Vagina (tissue), 2 donors: ENCODE data around the gene KCNIP4. TPM values are rescaled to one million over a fixed set of nuclear protein-coding genes. Genes with fewer than 3 reads are reported as not detected.

ENCODE experiments used
- DNase-seq, 2 donors: peaks; one replicate each; pipeline ENCODE4 v3.0.0-alpha.2; 2017; ENCODE audit errors: extremely low spot score in 2 of 2
- H3K27ac ChIP-seq: fragments of 200-600 bp; sonication (generic); one replicate; pipeline ENCODE4 v1.5.1; 2019
- H3K27me3 ChIP-seq: fragments of 200-600 bp; sonication (generic); one replicate; pipeline ENCODE4 v1.5.1; 2019
- H3K36me3 ChIP-seq, 2 donors: fragments of 200-600 bp; sonication (generic); one replicate each; pipeline ENCODE4 v1.5.1; 2017 to 2019
- H3K4me1 ChIP-seq: fragments of 200-600 bp; sonication (generic); one replicate; pipeline ENCODE4 v1.5.1; 2019
- H3K4me3 ChIP-seq, 2 donors: fragments of 200-600 bp; sonication (generic); 1 replicate in 1 of 2; 2 replicates in 1 of 2; pipeline ENCODE4 v1.5.1; 2016 to 2019
- H3K9me3 ChIP-seq: fragments of 200-600 bp; sonication (generic); one replicate; pipeline ENCODE4 v1.5.1; 2019
- POLR2A ChIP-seq, 2 donors: fragments of 450-650 bp; IDR thresholded peaks; one replicate each; pipeline ENCODE4 v1.6.1; 2017; ENCODE audit warnings: antibody characterized with exemption in 2 of 2, mild to moderate bottlenecking in 2 of 2, moderate library complexity in 2 of 2
- POLR2AphosphoS5 ChIP-seq, 2 donors: sonication (generic); formaldehyde crosslinking; IDR thresholded peaks; one replicate each; pipeline ENCODE4 v1.9.0; 2017; ENCODE audit warnings: antibody characterized with exemption in 2 of 2, mild to moderate bottlenecking in 2 of 2, low read depth in 1 of 2; ENCODE audit not compliant: insufficient read depth in 1 of 2
- intact Hi-C: fragments of 100-400 bp; cut with DNase I; formaldehyde crosslinking; loops from one replicate; pipeline ENCODE4 v1.15.1; 2023
- total RNA-seq: library from RNA; depleted of rRNA; stranded (reverse); fragments of >200 nt; gene quantifications from one replicate; pipeline ENCODE4 v1.2.3, GENCODE V29; 2016
- TF ChIP-seq, protein P1 (sequence below), 3 experiments: fragments of 450-650 bp in 2 of 3; fragments of 200-600 bp in 1 of 3; sonication (generic) in 1 of 3; IDR thresholded peaks; one replicate each; pipeline ENCODE4 v1.5.1; 2017 to 2019; ENCODE audit warnings: antibody characterized with exemption in 3 of 3, mild to moderate bottlenecking in 2 of 3, moderate library complexity in 2 of 3

Gene KCNIP4
- total RNA-seq, 1 donor from 2014 or later = not detected

DNA sequence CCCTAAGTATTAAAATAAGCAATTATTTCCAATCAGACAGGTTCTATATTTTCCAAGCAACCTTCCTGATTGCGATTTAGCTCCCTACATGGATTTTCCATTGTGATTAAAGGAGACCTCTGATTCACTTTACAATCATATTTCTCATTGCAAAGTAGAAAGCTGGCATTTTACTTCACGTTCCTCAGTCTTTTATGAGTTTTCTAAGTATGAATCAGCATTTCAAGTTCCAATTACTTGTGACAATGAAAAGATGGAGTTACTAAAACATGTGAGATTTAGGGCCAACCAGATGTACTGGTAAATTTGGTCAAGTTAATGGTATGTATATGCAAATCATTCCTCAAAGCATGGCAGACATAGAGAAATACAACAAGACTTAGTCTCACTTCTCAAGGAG lies 206.2 kb downstream of the KCNIP4 start:
- intact Hi-C loops = no loop called here
- Histone ChIP-seq H3K36me3 (no peaks in the 10 kb centered on the region), H3K4me1 (no peaks in the 10 kb centered on the region), H3K4me3 (no peak overlapping the region), H3K27me3 (no peaks in the 10 kb centered on the region), H3K27ac (no peak overlapping the region), H3K9me3 (no peaks in the 10 kb centered on the region)
- TF ChIP-seq, protein P1, sequence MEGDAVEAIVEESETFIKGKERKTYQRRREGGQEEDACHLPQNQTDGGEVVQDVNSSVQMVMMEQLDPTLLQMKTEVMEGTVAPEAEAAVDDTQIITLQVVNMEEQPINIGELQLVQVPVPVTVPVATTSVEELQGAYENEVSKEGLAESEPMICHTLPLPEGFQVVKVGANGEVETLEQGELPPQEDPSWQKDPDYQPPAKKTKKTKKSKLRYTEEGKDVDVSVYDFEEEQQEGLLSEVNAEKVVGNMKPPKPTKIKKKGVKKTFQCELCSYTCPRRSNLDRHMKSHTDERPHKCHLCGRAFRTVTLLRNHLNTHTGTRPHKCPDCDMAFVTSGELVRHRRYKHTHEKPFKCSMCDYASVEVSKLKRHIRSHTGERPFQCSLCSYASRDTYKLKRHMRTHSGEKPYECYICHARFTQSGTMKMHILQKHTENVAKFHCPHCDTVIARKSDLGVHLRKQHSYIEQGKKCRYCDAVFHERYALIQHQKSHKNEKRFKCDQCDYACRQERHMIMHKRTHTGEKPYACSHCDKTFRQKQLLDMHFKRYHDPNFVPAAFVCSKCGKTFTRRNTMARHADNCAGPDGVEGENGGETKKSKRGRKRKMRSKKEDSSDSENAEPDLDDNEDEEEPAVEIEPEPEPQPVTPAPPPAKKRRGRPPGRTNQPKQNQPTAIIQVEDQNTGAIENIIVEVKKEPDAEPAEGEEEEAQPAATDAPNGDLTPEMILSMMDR (IDR thresholded peaks at IDR 0.05) = no peak
- TF ChIP-seq POLR2AphosphoS5 (IDR thresholded peaks at IDR 0.05; ENCODE audit: insufficient read depth in 1 of 2, low read depth in 1 of 2) (no peak), POLR2A (IDR thresholded peaks at IDR 0.05) (no peak)
- DNase-seq = no peak

DNA sequence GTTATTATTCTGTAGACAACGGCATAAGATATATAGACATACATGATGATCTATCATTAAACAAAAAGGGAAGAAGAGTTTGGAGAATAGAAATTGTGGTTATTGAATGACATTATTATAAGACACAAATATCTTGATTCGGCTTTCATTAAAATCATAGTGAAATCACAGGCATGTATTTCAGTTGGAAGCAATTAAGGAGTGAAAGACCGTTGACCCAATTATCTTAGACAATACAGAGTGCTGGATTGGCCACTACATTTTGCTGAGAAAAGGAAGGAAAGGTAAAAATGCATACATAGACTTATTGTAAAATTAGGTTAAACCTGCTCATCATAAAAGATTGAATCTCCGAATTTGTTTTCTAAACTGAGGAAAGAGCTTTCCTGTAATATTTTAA lies 209.8 kb downstream of the KCNIP4 start:
- TF ChIP-seq, protein P1 (IDR thresholded peaks at IDR 0.05) = no peak
- no peak for TF ChIP-seq POLR2A (IDR thresholded peaks at IDR 0.05)
- no peak for TF ChIP-seq POLR2AphosphoS5 (IDR thresholded peaks at IDR 0.05; ENCODE audit: insufficient read depth in 1 of 2, low read depth in 1 of 2)
- Histone ChIP-seq H3K36me3 (no peaks in the 10 kb centered on the region), H3K4me3 (no peak overlapping the region), H3K9me3 (no peaks in the 10 kb centered on the region), H3K27me3 (no peaks in the 10 kb centered on the region), H3K27ac (no peak overlapping the region), H3K4me1 (no peaks in the 10 kb centered on the region)
- intact Hi-C loops = no loop called here
- no peak for DNase-seq

DNA sequence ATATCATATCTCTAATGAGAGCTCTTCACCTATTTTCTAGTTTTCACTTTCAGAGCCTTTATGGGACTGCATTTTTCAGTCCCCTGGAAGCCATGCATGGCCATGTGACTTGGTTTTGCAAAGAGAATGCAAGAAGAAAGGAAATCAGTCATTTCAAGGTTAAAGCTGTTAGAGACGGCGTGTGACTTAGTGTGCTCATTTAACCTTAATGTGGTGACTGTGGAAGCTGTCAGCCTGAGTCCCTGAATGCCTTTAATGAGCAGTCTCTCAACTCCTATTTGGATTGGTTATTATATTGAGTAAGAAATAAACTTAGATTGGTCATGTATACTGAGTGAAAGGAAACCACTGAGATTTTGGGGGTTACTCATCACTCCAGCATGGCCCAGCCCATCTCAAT lies 212.7 kb downstream of the KCNIP4 start:
- Histone ChIP-seq H3K36me3 (no peaks in the 10 kb centered on the region), H3K27ac (no peak overlapping the region), H3K9me3 (no peaks in the 10 kb centered on the region), H3K27me3 (no peaks in the 10 kb centered on the region), H3K4me1 (no peaks in the 10 kb centered on the region), H3K4me3 (no peak overlapping the region)
- intact Hi-C loops = no loop called here
- DNase-seq = no peak
- TF ChIP-seq POLR2A (IDR thresholded peaks at IDR 0.05) = no peak
- no peak for TF ChIP-seq POLR2AphosphoS5 (IDR thresholded peaks at IDR 0.05; ENCODE audit: insufficient read depth in 1 of 2, low read depth in 1 of 2)
- TF ChIP-seq, protein P1 (IDR thresholded peaks at IDR 0.05) = no peak

DNA sequence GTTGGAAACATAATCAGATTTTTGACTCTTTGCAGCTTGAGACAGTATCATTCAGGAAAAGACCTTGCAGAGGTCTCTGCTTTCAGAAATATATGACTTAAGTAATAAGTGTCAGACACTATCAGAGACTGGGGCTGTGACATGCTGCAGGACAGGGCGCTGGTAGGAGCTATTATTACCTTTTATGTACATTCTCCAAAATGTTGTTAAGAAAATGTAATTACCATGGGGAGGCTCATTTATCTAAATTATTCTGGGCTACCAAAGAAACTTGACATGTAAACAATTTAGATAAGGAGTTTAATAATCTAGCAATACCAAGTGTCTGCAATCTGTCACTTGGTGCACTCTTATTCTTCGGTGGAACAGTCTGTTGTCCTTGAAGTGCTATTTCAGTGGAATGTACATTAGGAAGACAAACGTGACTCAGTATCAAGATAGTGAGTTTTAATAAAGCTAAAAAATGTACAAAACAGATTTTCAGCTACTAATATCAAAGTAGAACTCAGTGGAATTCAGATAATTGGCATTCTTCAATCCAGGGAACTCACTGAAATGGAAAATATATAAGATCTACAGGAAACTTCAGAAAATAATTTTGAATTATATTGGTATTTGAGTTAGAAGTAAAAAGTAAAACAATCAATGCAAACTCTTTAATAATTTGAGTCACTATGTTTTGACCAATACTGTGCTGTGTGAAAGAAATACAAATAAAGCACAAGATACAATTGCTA lies 214.5 kb downstream of the KCNIP4 start:
- TF ChIP-seq POLR2A (IDR thresholded peaks at IDR 0.05) (no peak), POLR2AphosphoS5 (IDR thresholded peaks at IDR 0.05; ENCODE audit: insufficient read depth in 1 of 2, low read depth in 1 of 2) (no peak)
- TF ChIP-seq, protein P1 (IDR thresholded peaks at IDR 0.05) = no peak
- H3K36me3 ChIP-seq = no peaks in the 10 kb centered on the region
- no peaks in the 10 kb centered on the region for H3K4me1 ChIP-seq
- intact Hi-C loops = no loop called here
- H3K27me3 ChIP-seq = no peaks in the 10 kb centered on the region
- H3K27ac ChIP-seq = no peak overlapping the region
- H3K4me3 ChIP-seq = no peak overlapping the region
- H3K9me3 ChIP-seq = no peaks in the 10 kb centered on the region
- DNase-seq = no peak

DNA sequence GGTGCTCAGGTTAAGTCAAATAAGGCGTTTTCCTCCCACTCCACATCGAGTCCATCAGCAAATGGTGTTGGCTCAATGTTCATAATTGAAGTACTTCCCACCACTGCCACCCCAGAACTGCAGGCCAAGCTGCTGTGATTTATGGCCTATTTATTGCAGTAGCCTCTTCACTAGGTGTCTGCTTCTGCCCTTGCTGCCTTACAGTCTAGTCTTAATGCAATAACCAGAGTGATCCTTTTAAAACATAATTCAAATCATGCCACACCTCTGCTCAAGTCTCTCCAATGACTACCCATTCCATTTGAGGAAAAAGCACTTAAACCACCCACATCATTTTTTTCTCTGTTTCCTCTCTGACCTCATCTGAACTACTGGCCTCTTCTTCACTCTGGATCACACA lies 220.3 kb downstream of the KCNIP4 start:
- H3K27me3 ChIP-seq = no peaks in the 10 kb centered on the region
- H3K4me3 ChIP-seq = no peak overlapping the region
- no peaks in the 10 kb centered on the region for H3K36me3 ChIP-seq
- TF ChIP-seq, protein P1 (IDR thresholded peaks at IDR 0.05) = no peak
- no peak for TF ChIP-seq POLR2AphosphoS5 (IDR thresholded peaks at IDR 0.05; ENCODE audit: insufficient read depth in 1 of 2, low read depth in 1 of 2)
- no peak for TF ChIP-seq POLR2A (IDR thresholded peaks at IDR 0.05)
- intact Hi-C loops = no loop called here
- no peaks in the 10 kb centered on the region for H3K4me1 ChIP-seq
- no peak for DNase-seq
- no peaks in the 10 kb centered on the region for H3K9me3 ChIP-seq
- no peak overlapping the region for H3K27ac ChIP-seq
